ENCODE measurements around the gene ABRAXAS1. TPM values are rescaled to one million over a fixed set of nuclear protein-coding genes. Genes with fewer than 3 reads are reported as not detected.

The ABRAXAS1 gene
- total RNA-seq, 3 donors from 2014 or later: 7.7 to 14.8 (median 10.0) TPM

- no peak for ATAC-seq
- intact Hi-C loops (cut with DNase I, micrococcal nuclease): no loop called here
- no peaks in the 10 kb centered on the region for H3K36me3 ChIP-seq (ENCODE audit: low read depth)
- H3K9me3 ChIP-seq: no peaks in the 10 kb centered on the region
- no peak overlapping the region for H3K4me3 ChIP-seq
- no peaks in the 10 kb centered on the region for H3K4me1 ChIP-seq (ENCODE audit: low read depth)
- TF ChIP-seq CTCF (IDR thresholded peaks at IDR 0.05): no peak
- DNase-seq: no peak
Measured at GRCh38 chr4:83413676-83414075, 71.2 kb downstream of the ABRAXAS1 start.

Other genes with a start within 250 kb of the ABRAXAS1 start
- 10 to 100 TPM; 12.5 to 21.6 (median 18.1) TPM for gene COQ2, start 200.3 kb downstream of the ABRAXAS1 start, total RNA-seq
- 10 to 100 TPM in 2 of 3 donors, 1 to 10 TPM in 1; 6.9 to 17.2 (median 14.0) TPM for gene HPSE, start 150.3 kb downstream of the ABRAXAS1 start, total RNA-seq
- gene HELQ, start 29.3 kb downstream of the ABRAXAS1 start, total RNA-seq: 10 to 100 TPM; 10.8 to 17.2 (median 12.2) TPM
- gene MRPS18C, start 29.0 kb downstream of the ABRAXAS1 start, total RNA-seq: 10 to 100 TPM; 28.9 to 47.8 (median 36.2) TPM
- 10 to 100 TPM; 16.7 to 43.3 (median 26.4) TPM for gene GPAT3, start 51.0 kb upstream of the ABRAXAS1 start, total RNA-seq